Stimulated activated CD8-positive, alpha-beta memory T cell treated with anti-CD3 and anti-CD28 coated beads, Interleukin-7, amount 100 ng/mL, for 48 hours (primary cell): ENCODE results near the gene BRD8.
A peak's percentile ranks its signal among the peaks of the same experiment; 100 is the strongest.
"Not testable (repeated sequence)": the region's sequence is repeated elsewhere in the genome, so short reads cannot be mapped to it uniquely, and the experiment has no call there.

Experiments
- DNase-seq, 2 donors: peaks; one replicate each; pipeline ENCODE4 v3.0.0-alpha.2; 2020; ENCODE audit warnings: low read depth in 1 of 2; ENCODE audit errors: extremely low read depth in 1 of 2

Gene BRD8, protein sequence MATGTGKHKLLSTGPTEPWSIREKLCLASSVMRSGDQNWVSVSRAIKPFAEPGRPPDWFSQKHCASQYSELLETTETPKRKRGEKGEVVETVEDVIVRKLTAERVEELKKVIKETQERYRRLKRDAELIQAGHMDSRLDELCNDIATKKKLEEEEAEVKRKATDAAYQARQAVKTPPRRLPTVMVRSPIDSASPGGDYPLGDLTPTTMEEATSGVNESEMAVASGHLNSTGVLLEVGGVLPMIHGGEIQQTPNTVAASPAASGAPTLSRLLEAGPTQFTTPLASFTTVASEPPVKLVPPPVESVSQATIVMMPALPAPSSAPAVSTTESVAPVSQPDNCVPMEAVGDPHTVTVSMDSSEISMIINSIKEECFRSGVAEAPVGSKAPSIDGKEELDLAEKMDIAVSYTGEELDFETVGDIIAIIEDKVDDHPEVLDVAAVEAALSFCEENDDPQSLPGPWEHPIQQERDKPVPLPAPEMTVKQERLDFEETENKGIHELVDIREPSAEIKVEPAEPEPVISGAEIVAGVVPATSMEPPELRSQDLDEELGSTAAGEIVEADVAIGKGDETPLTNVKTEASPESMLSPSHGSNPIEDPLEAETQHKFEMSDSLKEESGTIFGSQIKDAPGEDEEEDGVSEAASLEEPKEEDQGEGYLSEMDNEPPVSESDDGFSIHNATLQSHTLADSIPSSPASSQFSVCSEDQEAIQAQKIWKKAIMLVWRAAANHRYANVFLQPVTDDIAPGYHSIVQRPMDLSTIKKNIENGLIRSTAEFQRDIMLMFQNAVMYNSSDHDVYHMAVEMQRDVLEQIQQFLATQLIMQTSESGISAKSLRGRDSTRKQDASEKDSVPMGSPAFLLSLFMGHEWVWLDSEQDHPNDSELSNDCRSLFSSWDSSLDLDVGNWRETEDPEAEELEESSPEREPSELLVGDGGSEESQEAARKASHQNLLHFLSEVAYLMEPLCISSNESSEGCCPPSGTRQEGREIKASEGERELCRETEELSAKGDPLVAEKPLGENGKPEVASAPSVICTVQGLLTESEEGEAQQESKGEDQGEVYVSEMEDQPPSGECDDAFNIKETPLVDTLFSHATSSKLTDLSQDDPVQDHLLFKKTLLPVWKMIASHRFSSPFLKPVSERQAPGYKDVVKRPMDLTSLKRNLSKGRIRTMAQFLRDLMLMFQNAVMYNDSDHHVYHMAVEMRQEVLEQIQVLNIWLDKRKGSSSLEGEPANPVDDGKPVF

DNA sequence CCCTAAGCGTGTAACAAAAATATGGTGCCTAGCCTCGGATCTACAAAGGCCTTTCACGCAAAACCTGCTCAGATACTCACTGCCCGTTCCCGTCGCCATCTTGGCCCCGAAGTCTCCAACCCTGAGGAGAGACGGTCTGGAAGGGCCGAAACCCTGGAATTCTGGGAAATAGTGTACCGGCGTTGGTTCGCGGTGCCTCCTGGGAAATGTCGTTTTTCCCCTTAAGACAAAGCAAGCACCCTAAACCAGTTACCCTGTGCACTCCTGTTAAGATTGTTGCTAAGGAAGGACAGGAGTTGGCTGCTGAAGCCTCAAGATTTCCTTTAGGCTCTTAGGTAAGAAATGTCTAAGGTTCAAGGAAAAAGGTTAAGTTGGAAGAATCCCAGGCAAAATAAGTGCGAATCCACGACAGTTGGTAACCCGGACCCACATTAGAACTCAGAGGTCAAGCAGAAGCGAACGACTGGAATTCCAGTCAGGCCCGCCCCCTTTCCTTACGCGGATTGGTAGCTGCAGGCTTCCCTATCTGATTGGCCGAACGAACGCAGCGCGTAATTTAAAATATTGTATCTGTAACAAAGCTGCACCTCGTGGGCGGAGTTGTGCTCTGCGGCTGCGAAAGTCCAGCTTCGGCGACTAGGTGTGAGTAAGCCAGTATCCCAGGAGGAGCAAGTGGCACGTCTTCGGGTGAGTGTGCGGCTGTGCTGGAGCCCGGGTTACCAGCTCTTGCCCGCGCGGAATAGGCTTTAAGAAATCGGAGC lies at the start of gene BRD8, which contains the start of gene KIF20A:
Gene BRD8 (minus strand): TSS at position 115 of the 761 bp plus-strand sequence. CDS start 16 bp downstream, at position 99.
Gene KIF20A (plus strand): TSS at position 597 of the 761 bp plus-strand sequence. CDS start 569 bp downstream, outside the sequence.
- DNase-seq = peak; percentile 76 to 93

DNA sequence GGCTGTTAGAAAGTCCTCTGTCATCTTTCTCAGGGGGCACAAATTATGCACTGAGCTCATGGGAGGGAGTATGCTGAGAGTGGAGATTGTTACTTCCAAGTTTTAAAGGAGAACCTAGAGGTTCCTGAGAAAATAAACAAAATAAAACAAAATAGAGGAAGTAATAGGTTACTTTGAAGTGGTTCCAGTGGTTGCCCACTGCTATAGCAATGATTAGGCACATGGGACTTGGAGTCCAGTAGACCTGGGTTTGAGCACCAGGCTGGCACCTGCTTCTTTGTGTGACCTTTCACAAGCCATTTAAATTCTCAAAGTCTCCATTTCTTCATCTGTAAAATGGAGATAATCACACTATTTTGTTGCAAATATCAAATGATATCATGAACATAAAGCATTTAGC lies 48.5 kb upstream of the BRD8 start:
- DNase-seq = no peak

DNA sequence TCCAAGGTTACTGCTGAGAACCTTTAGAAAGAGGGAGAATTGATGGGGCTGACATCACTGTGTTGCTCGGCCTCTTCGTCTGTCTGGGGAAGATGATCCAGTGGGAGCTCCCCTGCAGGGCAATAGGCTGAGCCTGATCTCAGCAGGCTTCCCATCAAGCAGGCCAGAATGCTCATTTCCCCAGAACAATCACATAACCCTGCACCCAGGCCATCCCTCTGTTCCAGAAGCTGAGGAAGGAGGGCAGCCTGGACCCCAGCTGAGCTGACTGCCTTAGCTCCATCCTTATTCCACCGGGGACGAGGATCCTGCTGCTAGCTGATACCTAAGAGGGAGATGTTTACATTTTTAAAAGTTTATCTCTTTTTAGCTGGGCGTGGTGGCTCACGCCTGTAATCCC lies 46.3 kb upstream of the BRD8 start:
- no peak for DNase-seq

DNA sequence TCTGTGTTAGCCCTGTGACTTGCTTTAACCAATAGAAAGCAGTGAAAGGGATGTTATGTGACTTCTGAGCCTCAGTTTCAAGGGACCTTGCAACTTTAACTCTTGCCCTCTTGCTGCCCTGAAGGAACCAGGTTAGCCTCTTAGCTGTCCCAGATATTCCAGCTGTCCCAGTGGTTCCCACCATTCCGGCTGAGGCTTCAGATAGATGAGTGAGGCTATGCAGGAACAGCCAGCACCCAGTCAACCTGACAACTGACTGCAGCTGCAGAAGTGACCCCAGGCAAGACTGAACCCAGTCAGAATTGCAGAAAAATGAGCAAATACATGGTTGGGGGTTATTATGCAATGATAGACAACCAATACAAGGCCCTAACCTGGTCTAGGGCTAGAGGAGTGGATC lies 45.1 kb upstream of the BRD8 start:
- DNase-seq = no peak

DNA sequence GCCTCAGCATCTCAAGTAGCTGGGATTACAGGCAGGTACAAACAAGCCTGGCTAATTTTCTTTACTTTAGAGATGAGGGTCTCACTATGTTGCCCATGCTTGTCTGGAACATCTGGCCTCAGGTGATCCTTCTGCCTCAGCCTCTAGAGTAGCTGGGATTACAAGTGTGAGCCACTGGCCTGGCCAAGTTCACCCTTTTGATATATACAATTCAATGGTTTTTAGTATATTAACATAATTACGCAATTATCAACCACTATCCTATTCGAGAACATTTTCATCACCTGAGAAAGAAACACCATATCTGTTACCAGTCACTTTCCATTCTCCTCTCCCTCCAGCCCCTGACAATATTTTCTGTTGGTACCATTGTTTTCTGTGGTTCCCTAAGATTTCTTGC lies 38.4 kb upstream of the BRD8 start:
- DNase-seq = no peak

DNA sequence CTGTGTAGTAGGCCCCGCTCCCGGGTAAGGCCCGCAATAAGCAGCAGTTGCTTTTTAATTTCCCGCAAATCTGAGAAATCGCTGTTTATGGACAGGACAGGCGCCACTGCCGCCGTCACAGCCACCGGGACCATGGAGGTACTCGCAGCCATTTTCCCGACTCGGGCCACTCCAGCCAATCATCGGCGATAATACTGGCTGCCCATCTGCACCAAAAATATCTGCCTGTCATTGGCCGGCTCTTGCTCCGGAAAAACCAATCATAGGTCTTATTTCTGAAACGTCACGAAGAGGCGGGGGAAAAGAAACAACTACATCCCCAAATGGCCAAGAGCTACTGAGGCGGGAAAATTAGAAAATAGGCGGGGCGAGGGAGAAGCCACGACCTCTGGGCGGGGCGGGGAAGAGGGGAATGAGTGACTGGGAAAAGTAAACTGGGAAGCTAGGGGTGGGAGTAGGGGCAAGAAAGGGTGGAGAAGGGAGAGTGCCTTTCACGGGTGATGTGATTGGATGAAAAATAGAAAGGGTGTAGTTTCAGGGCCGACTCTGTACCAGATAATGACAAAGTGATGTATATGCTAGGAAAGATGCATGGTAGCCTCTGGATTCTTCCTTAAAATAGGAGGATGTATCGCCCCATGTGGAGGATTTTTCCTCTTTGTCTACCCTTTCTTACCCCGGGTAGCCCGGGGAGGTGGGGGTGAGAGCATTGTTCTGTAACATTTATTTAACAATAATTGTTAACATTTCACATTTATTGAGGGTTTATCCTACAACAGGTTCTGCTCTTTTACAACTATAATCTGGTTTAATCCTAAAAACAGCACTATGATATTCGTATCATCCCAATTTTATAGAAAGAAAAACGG lies 35.0 kb upstream of the BRD8 start, which contains the start of gene CDC23:
Gene CDC23 (minus strand): TSS at position 163 of the 869 bp plus-strand sequence. CDS start 11 bp downstream, at position 152.
- peak; percentile 70 to 87 for DNase-seq

DNA sequence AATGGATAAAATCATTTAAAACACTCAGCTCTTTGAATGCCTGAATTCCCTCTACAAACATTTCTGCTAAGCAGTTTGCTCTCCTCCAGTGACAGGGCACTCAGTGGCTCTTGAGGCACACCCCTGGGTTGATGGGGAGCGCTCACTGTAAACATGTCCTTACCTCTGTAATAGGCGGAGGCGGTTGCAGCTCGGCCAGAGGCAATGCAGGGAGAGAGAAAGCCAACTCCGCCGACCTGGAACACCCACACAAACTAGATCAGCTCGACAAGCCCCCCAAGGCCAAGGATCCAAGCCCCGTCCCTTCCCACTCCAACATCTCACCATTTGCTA lies 34.4 kb upstream of the BRD8 start:
- DNase-seq = peak in 1 of 2 donors; percentile 6

DNA sequence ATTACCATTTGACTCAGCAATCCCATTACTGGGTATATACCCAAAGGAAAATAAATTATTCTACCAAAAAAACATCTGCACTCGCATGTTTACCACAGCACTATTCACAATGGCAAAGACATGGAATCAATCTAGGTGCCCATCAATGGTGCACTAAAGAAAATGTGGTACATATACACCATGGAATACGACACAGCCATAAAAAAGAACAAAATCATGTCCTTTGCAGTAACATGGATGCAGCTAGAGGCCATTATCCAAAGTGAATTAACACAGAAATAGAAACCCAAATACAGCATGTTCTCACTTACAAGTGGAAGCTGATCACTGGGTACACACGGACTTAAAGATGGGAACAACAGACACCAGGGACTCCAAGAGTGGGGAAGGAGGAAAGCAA lies 32.6 kb upstream of the BRD8 start:
- no peak for DNase-seq

DNA sequence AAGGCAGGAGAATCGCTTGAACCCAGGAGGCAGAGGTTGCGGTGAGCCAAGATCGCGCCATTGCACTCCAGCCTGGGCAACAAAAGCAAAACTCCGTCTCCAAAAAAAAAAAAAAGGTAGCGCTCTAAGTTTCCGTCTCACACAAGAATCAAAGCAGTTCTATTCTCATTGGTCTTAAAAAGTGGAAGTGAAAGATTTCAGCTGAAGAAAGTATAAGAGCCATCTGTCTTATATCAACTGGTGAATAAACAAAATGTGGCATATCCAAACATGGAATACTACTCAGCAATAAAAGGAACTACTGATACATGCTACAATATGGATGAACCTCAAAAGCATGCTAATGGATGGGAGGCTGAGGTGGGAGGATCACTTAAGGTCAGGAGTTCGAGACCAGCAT lies 15.4 kb upstream of the BRD8 start:
- not testable (repeated sequence) for DNase-seq

DNA sequence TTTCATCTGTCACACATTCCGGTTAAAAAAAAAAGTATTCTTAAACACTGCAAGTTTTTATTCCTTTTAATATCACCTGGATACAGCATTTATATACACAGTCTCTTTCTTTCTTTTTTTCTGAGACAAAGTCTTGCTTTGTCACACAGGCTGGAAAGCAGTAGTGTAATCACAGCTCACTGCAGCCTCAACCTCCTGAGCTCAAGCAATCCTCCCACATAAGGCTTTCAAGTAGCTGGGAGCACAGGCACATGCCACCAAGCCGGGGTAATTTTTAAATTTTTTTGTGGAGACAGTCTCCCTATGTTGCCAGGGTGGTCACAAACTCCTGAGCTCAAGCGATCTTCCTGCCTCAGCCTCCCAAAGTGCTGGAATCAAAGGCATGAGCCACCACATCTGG lies 14.4 kb upstream of the BRD8 start:
- DNase-seq = no peak

DNA sequence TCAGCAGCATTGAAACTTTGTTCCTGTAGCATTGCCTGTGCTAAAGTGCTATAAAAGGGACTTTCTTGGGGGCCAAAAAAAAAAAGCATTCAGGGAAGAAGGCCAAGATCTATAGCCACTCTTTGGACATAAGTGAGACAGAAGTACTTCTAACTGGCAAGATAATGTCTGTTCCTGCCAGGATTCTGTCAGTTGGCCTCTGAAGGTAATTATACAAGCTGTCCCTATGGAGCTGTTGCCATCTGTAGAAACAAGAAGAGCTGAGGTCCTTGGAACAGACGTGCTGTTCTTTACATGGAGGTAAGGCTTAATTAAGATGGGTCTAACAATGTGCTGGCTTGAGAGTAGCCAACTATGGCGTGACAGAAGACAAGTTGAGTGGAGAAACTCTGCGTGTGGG lies 10.2 kb upstream of the BRD8 start:
- no peak for DNase-seq

DNA sequence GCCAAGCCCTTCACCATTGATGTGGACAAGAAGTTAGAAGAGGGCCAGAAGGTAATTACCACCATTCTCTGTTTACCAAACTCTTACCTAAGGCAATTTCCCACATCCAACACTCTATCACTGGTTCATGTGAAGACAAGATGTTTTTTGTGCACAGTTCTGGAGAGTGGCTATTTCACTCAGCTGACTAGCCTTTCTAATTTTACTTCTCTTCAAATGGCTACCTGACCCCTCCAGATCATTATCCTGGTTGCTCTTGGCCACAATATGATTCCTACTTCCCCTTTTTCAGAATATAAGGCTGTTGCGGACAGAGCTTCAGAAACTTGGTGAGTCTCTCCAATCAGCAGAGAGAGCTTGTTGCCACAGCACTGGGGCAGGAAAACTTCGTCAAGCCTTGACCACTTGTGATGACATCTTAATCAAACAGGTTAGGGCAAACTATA lies 7.6 kb upstream of the BRD8 start:
- no peak for DNase-seq

DNA sequence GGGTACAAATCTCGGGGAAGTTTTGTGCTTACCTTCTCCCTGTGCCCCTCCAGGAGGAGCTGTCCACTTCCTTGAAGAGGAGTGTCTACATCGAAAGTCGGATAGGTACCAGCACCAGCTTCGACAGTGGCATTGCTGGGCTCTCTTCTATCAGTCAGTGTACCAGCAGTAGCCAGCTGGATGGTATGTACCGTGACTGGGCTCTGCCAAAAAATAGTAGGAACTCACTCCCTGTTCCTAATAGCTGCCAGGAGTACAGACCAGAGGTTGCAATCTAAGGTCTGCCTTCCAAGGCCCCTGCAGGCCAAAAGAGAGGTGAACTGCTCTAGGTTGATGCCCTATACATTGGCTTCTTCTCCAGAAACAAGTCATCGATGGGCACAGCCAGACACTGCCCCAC lies 4.4 kb upstream of the BRD8 start:
- DNase-seq = no peak

DNA sequence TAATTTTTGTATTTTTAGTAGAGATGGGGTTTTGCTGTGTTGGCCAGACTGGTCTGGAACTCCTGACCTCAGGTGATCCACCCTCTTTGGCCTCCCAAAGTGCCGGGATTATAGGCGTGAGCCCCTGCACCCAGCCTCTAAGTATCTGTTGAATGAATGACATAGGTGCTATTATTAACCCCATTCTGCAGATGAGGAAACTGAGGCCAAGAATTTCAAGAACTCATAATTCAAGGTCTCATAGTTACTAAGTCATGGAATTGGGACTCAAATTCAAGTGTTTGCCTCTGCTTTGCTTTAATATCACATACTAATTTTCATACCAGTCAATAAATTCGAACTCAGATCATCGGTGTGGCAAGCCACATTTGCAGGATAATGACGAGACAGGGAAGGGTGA lies 2.4 kb upstream of the BRD8 start:
- DNase-seq = no peak

DNA sequence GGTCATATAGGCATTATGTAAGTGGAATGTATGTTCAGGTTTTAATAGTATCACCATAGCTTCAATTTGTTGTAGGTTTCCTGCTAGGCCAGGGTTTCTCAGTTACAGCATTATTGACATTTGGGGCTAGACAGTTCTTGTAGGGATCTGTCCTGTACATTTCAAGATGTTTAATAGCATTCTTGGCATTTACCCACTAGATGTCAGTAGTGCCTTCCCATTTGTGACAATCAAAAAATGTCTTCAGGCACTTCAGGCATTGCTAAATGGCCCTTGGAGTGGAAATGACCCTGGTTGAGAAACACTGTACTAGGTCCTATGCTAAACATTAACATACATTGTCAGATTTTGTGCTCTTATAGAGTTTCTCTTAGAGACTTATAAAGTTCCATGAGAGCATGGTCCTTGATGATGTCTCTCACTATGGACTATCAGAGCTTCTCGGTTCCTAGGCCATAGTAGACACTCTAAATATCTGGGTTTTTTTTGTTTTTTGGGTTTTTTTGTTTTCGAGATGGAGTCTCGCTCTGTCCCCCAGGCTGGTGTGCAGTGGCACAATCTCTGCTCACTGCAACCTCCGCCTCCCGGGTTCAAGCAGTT lies 1.9 kb upstream of the BRD8 start:
- no peak for DNase-seq

DNA sequence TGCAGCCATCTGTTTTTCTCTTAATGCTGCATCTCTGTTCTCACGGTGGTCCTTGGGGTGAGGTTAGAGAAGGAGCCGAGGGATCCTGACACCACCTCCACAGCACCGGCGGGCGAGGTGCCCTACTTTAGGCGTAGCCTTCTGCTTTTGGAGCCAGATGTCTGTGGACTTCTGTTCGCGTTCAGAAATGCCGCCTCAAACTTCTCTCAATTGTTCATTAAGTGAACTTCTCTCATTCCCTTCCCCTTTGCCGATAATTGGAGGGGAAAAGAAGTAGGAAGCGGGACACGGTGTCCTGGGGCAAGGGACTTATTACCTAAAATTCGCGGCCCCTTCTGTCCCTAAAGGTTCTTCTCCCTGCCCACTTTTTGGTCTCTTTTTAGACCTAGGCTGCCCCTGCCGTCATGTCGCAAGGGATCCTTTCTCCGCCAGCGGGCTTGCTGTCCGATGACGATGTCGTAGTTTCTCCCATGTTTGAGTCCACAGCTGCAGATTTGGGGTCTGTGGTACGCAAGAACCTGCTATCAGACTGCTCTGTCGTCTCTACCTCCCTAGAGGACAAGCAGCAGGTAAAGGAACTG lies 937 bp upstream of the BRD8 start:
- DNase-seq = no peak

DNA sequence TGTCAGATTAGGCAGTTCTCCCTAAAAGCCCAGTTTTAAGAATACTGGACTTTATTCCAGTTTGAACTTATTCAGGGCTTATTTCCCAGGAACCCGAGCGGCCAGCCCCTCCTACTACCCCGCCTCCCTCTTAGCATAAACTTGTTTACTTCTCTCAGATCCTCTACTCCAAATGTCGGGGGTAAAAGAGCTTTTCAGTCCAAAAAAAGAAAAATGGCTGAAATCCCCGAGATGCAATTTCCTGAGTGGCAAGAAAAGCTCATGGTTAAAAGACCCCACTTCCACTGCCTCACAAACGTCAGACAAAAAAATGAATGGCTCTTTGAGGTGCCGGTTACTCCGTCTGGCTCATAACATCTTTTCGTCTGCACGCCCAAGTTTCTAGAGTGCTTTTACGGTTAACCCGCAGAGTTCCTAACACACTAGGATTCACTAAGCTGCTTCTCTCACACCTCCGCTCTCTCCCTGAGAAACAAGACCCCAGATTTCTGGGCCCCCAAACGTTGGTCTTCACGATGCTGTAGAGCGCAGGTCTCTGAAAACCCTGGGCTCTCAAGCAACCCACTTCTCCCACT lies 402 bp downstream of the BRD8 start:
- DNase-seq = no peak

DNA sequence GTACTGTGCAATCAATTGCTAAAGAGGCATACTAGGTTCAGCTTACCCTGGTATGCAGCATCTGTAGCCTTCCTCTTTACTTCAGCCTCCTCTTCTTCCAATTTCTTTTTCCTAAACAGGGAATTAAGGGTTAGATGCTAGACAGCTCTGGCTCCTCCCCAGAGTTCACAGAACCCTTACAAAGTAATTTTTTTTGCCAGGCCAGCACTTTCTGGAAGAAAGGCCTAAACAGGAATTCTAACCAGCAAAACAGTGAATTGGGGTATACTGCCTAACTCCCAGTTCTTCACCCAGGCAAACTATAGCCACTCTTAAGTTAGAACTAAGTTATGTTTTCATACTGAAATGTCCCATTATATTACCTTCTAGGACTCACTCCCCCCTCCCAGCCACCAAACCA lies 8.1 kb downstream of the BRD8 start:
- no peak for DNase-seq
